Measurements from ENCODE around the gene TOMM40. TPM values are rescaled to one million over a fixed set of nuclear protein-coding genes. Genes with fewer than 3 reads are reported as not detected.

TOMM40 gene
- total and polyA plus RNA-seq, 2 of the 13 experiments (the other 11 are each of a cell fraction or from before 2014, with no cell fraction given), result 72.0 to 110 TPM

DNA sequence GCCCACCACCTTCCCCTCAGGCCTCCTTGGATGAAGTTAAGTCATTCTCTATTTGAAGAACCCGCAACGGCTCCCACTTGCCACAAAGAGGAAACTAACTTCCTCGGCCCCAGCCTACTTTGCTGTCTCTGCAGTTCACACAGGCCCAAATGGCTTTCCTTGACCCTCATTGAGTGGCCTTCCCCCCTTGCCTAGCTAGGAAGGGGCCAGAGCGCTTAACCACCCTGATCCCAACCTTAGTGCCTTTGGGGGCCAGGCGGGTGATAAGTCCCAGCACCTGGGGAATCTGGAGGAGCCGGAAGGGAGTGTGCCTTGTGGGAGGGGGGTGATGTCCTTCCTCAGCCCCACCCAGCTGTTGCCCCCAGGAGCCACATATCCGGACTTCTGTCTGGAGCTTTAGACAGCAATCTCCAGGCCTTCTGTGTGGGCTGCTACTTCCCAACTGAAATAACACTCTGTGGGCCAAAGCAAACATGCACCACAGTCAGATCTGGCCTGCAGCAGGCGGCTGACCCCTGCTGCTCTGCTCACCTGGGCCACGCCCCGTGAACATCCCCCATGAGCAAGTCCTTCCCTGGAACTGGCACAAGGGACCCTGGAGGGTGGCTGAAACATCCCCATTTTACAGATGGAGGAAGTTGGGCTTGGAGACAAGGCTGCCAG lies 34.5 kb upstream of the TOMM40 start (continued):
- TF ChIP-seq ZNF343 (CRISPR knock-in tag; IDR thresholded peaks at IDR 0.05) (no peak), SP1 (IDR thresholded peaks at IDR 0.05) (no peak), SP1 (CRISPR knock-in tag; IDR thresholded peaks at IDR 0.05) (no peak), ETS1 (CRISPR knock-in tag; IDR thresholded peaks at IDR 0.05) (no peak), HNF4A (CRISPR knock-in tag; IDR thresholded peaks at IDR 0.05) (peak; percentile 47; the same call in 1 of the 2 replicates), GMEB2 (CRISPR knock-in tag; IDR thresholded peaks at IDR 0.05; ENCODE audit: low read depth) (no peak), FOXK1 (CRISPR knock-in tag; IDR thresholded peaks at IDR 0.05; ENCODE audit: borderline replicate concordance, low read depth) (no peak), ZNF770 (CRISPR knock-in tag; IDR thresholded peaks at IDR 0.05) (0 out of 2 replicates have a peak, but pooled peaks have one; percentile 18), MZF1 (CRISPR knock-in tag; IDR thresholded peaks at IDR 0.05; ENCODE audit: borderline replicate concordance) (no peak), PLRG1 (conservative IDR thresholded peaks at IDR 0.05) (no peak), ZNF670 (CRISPR knock-in tag; IDR thresholded peaks at IDR 0.05; ENCODE audit: borderline replicate concordance) (no peak), ZNF746 (CRISPR knock-in tag; IDR thresholded peaks at IDR 0.05) (no peak), U2AF1 (optimal IDR thresholded peaks at IDR 0.05; ENCODE audit: low read depth, low read length) (no peak), EEA1 (CRISPR knock-in tag; IDR thresholded peaks at IDR 0.05; ENCODE audit: borderline replicate concordance) (no peak), HIC2 (CRISPR knock-in tag; IDR thresholded peaks at IDR 0.05; ENCODE audit: low read depth) (no peak), GPN1 (CRISPR knock-in tag; IDR thresholded peaks at IDR 0.05; ENCODE audit: borderline replicate concordance) (no peak), ZNF713 (CRISPR knock-in tag; IDR thresholded peaks at IDR 0.05) (no peak), GLI4 (CRISPR knock-in tag; IDR thresholded peaks at IDR 0.05; ENCODE audit: borderline replicate concordance) (no peak), ZNF205 (CRISPR knock-in tag; IDR thresholded peaks at IDR 0.05) (no peak), NFIC (IDR thresholded peaks at IDR 0.05; ENCODE audit: low read length) (no peak), PCBP2 (optimal IDR thresholded peaks at IDR 0.05; ENCODE audit: low read depth, low read length, poor library complexity, severe bottlenecking) (no peak), ZNF704 (CRISPR knock-in tag; IDR thresholded peaks at IDR 0.05; ENCODE audit: borderline replicate concordance) (no peak), ZNF138 (CRISPR knock-in tag; IDR thresholded peaks at IDR 0.05; ENCODE audit: low read depth) (no peak), TOPORS (CRISPR knock-in tag; IDR thresholded peaks at IDR 0.05) (no peak)

Measured in HepG2 (cell line).